HCT116 (cell line): ENCODE data around the gene SPEM3. TPM values are rescaled to one million over a fixed set of nuclear protein-coding genes. Genes with fewer than 3 reads are reported as not detected.

Experiments
- ATAC-seq: fragments of 200-7000 bp; cut with Tn5 transposase; 2 replicates; pipeline ENCODE4 v1.9.1; 2020; ENCODE audit warnings: mild to moderate bottlenecking, moderate library complexity
- BruUV-seq: library from RNA; stranded (reverse); fragments of 400-500 nt; replicated peaks from 2 replicates; lab custom pipeline; 2021; lab: Mats Ljungman, UMichigan
- CTCF ChIA-PET: fragments of 300-600 bp; sonication (Branson Sonifier 250); formaldehyde crosslinking; loops from one replicate; lab custom pipeline; 2021; ENCODE audit warnings: antibody characterized with exemption; lab: Charles Lee
- POLR2A ChIA-PET: fragments of 300-600, 350-600 bp; sonication (Branson Sonifier 250); formaldehyde crosslinking; loops from one replicate; lab custom pipeline; 2021; ENCODE audit warnings: antibody characterized with exemption; lab: Charles Lee
- RAD21 ChIA-PET, 2 experiments: fragments of 300-600 bp; sonication (Branson Sonifier 250); formaldehyde crosslinking; loops; one replicate each; lab custom pipeline; 2023; ENCODE audit warnings: low total read pairs in 2 of 2; ENCODE audit not compliant: uncharacterized antibody in 2 of 2, unreplicated experiment in 2 of 2, low non-redundant PET in 1 of 2; lab: Charles Lee
- DNase-seq: peaks from one replicate; pipeline ENCODE4 v3.0.0-alpha.2; 2010; ENCODE audit warnings: low read depth, low spot score
- H2AFZ ChIP-seq: fragments of 200-600 bp; shearing (Covaris generic), sonication (generic); 2 replicates; pipeline ENCODE4 v1.6.1; 2017; ENCODE audit warnings: low read depth, mixed run types, mixed read lengths, antibody characterized with exemption, low read length; ENCODE audit not compliant: poor library complexity, severe bottlenecking
- H3K27ac ChIP-seq: 2 replicates; pipeline ENCODE4 v1.5.1; 2012; ENCODE audit warnings: low read depth, low read length
- H3K27me3 ChIP-seq: fragments of 200-600 bp; sonication (generic); 2 replicates; pipeline ENCODE4 v1.6.1; 2016; ENCODE audit warnings: mixed run types, low read length, mixed read lengths; ENCODE audit not compliant: insufficient read depth
- H3K36me3 ChIP-seq, 2 experiments: fragments of 200-500 bp in 1 of 2; fragments of 200-600 bp in 1 of 2; sonication (Bioruptor generic) in 1 of 2; sonication (generic) in 1 of 2; 2 replicates each; pipeline versions ENCODE4 v1.5.1 to v1.6.1; 2014 to 2016; ENCODE audit warnings: low read length in 2 of 2, inconsistent platforms in 1 of 2, mixed read lengths in 1 of 2, mixed run types in 1 of 2; ENCODE audit not compliant: insufficient read depth in 2 of 2, control insufficient read depth in 1 of 2
- H3K4me1 ChIP-seq, 2 experiments: fragments of 200-600 bp in 1 of 2; sonication (generic) in 1 of 2; 2 replicates each; pipeline versions ENCODE4 v1.5.1 to v1.6.1; 2012 to 2017; ENCODE audit warnings: low read length in 2 of 2, inconsistent platforms in 1 of 2, mild to moderate bottlenecking in 1 of 2, mixed read lengths in 1 of 2, mixed run types in 1 of 2, moderate library complexity in 1 of 2; ENCODE audit not compliant: insufficient read depth in 2 of 2, control insufficient read depth in 1 of 2
- H3K4me2 ChIP-seq: fragments of 200-600 bp; sonication (generic); 2 replicates; pipeline ENCODE4 v1.6.1; 2017; ENCODE audit warnings: mixed run types, low read length, mixed read lengths
- H3K4me3 ChIP-seq, 2 experiments: fragments of 200-600 bp in 1 of 2; sonication (generic) in 1 of 2; replicated peaks in 1 of 2; 2 replicates each; pipeline ENCODE4 v1.5.1; 2011 to 2016; ENCODE audit warnings: low read length in 2 of 2, control low read depth in 1 of 2, low read depth in 1 of 2, mild to moderate bottlenecking in 1 of 2, mixed read lengths in 1 of 2, mixed run types in 1 of 2
- H3K79me2 ChIP-seq: fragments of 200-600 bp; sonication (generic); 2 replicates; pipeline ENCODE4 v1.6.1; 2017; ENCODE audit warnings: mild to moderate bottlenecking, mixed run types, low read length, moderate library complexity, mixed read lengths; ENCODE audit not compliant: insufficient read depth
- H3K9ac ChIP-seq: fragments of 200-600 bp; sonication (generic); 2 replicates; pipeline ENCODE4 v1.6.1; 2016; ENCODE audit warnings: low read length, mixed read lengths
- H3K9me2 ChIP-seq: fragments of 200-600 bp; sonication (generic), shearing (Covaris generic); 2 replicates; pipeline ENCODE4 v1.6.1; 2017; ENCODE audit warnings: mixed run types, mild to moderate bottlenecking, moderate library complexity; ENCODE audit not compliant: insufficient read depth
- H3K9me3 ChIP-seq, 2 experiments: fragments of 200-500 bp in 1 of 2; fragments of 200-600 bp in 1 of 2; sonication (Bioruptor generic) in 1 of 2; sonication (generic) in 1 of 2; 2 replicates each; pipeline ENCODE4 v1.6.1; 2014 to 2017; ENCODE audit warnings: low read length in 2 of 2, mixed read lengths in 2 of 2, inconsistent platforms in 1 of 2, low read depth in 1 of 2, mild to moderate bottlenecking in 1 of 2, mixed run types in 1 of 2, moderate library complexity in 1 of 2; ENCODE audit not compliant: control insufficient read depth in 1 of 2, insufficient read depth in 1 of 2
- H4K20me1 ChIP-seq: fragments of 200-600 bp; sonication (generic), shearing (Covaris generic); 2 replicates; pipeline ENCODE4 v1.6.1; 2017; ENCODE audit warnings: mixed run types, mild to moderate bottlenecking, moderate library complexity; ENCODE audit not compliant: insufficient read depth
- ATF3 ChIP-seq: IDR thresholded peaks from 2 replicates; pipeline ENCODE4 v1.6.1; 2012
- CBX3 ChIP-seq: IDR thresholded peaks from 2 replicates; pipeline ENCODE4 v1.6.1; 2012; ENCODE audit warnings: low read depth
- CTCF ChIP-seq, 3 experiments: fragments of 200-600 bp in 1 of 3; sonication (generic) in 1 of 3; IDR thresholded peaks in 2 of 3; conservative IDR thresholded peaks in 1 of 3; 2 replicates each; pipeline ENCODE4 v1.5.1; 2012 to 2017; ENCODE audit warnings: low read depth in 2 of 3, low read length in 2 of 3, antibody characterized with exemption in 1 of 3, borderline replicate concordance in 1 of 3, control low read depth in 1 of 3, mild to moderate bottlenecking in 1 of 3, mixed read lengths in 1 of 3, mixed run types in 1 of 3, moderate library complexity in 1 of 3; ENCODE audit not compliant: insufficient read depth in 1 of 3
- EGR1 ChIP-seq: IDR thresholded peaks from 2 replicates; pipeline ENCODE4 v1.6.1; 2012; ENCODE audit warnings: low read depth
- ELF1 ChIP-seq: IDR thresholded peaks from 2 replicates; pipeline ENCODE4 v1.6.1; 2012; ENCODE audit warnings: low read depth, borderline replicate concordance
- EZH2 ChIP-seq: fragments of 200-600 bp; sonication (generic); IDR thresholded peaks from 2 replicates; pipeline ENCODE4 v1.6.1; 2017; ENCODE audit warnings: antibody characterized with exemption, mixed run types
- EZH2phosphoT487 ChIP-seq: fragments of 200-600 bp; IDR thresholded peaks from 2 replicates; pipeline ENCODE4 v1.6.1; 2018; ENCODE audit warnings: antibody characterized with exemption, borderline replicate concordance
- FOSL1 ChIP-seq: IDR thresholded peaks from 2 replicates; pipeline ENCODE4 v1.6.1; 2012; ENCODE audit warnings: low read depth
- JUND ChIP-seq: IDR thresholded peaks from 2 replicates; pipeline ENCODE4 v1.6.1; 2012
- POLR2A ChIP-seq: IDR thresholded peaks from 2 replicates; pipeline ENCODE4 v1.7.0; 2011; ENCODE audit warnings: borderline replicate concordance; ENCODE audit not compliant: insufficient read depth, insufficient read length; ENCODE audit errors: extremely low read depth
- POLR2AphosphoS5 ChIP-seq: IDR thresholded peaks from 2 replicates; pipeline ENCODE4 v1.6.1; 2011; ENCODE audit warnings: mild to moderate bottlenecking, low read depth, low read length, moderate library complexity
- RAD21 ChIP-seq: IDR thresholded peaks from 2 replicates; pipeline ENCODE4 v1.6.1; 2012; ENCODE audit warnings: low read depth, mild to moderate bottlenecking
- REST ChIP-seq: IDR thresholded peaks from 2 replicates; pipeline ENCODE4 v1.6.1; 2012; ENCODE audit warnings: low read depth
- SIN3A ChIP-seq: IDR thresholded peaks from 2 replicates; pipeline ENCODE4 v1.6.1; 2012; ENCODE audit warnings: low read depth
- SP1 ChIP-seq: IDR thresholded peaks from 2 replicates; pipeline ENCODE4 v1.6.1; 2012; ENCODE audit warnings: low read depth
- TCF7L2 ChIP-seq: IDR thresholded peaks from 2 replicates; pipeline ENCODE4 v1.7.0; 2011; ENCODE audit warnings: borderline replicate concordance, inconsistent platforms; ENCODE audit not compliant: insufficient read depth, insufficient read length; ENCODE audit errors: extremely low read depth
- ZBTB33 ChIP-seq: IDR thresholded peaks from 2 replicates; pipeline ENCODE4 v1.6.1; 2011; ENCODE audit warnings: mild to moderate bottlenecking, low read length, moderate library complexity; ENCODE audit not compliant: insufficient replicate concordance; ENCODE audit errors: extremely low read depth
- ZFX ChIP-seq: fragments of 450-650 bp; IDR thresholded peaks from 2 replicates; pipeline ENCODE4 v1.6.1; 2017
- intact Hi-C: fragments of 100-400 bp; cut with micrococcal nuclease; formaldehyde crosslinking; loops from 2 replicates; pipeline ENCODE4 v1.10.0; 2022
- total RNA-seq: library from RNA; stranded (reverse); gene quantifications from one replicate; pipeline ENCODE4 v1.2.1, GENCODE V29; 2021; ENCODE audit not compliant: unreplicated experiment
- TF ChIP-seq, protein P1 (sequence below): IDR thresholded peaks from 2 replicates; pipeline ENCODE4 v1.6.1; 2012

SPEM3 gene
- total RNA-seq, 1 experiment from 2014 or later: not detected

DNA sequence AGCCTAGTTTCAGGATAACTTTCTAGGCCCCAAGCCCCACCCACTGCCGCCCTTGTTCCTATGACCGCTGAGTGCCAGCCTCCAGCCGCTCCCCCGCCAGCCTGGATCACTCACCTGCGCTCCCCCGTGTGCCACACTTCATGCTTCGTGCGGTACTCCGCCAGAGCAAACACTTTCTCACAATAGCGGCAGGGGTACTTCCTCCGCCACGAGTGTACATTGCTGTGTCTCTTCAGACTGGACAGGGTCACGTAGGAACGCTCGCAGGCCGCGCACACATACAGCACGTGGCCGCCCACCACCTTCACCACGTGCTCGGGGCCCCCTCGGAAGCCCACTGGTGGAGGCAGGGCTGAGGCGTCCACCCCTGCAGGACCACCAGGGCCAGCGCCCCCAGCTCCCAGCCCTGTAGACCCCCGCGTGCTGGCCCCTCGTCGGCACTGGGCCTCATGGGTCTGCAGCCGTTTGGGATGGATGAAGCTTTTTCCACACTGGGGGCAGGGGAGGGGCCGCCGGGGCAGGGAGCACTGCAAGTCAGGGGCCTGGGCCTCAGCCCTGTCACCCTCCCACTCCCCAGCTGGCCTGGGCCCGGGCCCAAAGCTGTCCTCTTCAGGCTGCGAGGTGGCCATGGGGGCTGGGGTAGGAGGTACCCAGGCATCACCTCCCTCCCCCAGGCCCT, 37.1 kb downstream of the SPEM3 start:
- peaks cover 0 to 5% of the 10 kb centered on the region in 2 experiments; a peak in 1 of 4 replicates for H3K4me1 ChIP-seq
- no peaks in the 10 kb centered on the region for H3K9me2 ChIP-seq
- CTCF ChIA-PET: no interaction called here
- H3K9me3 ChIP-seq: no peaks in the 10 kb centered on the region
- ATAC-seq (no peak), DNase-seq (no peak)
- H3K27me3 ChIP-seq: no peaks in the 10 kb centered on the region
- TF ChIP-seq JUND (no peak), CTCF (IDR thresholded peaks at IDR 0.05 in 2 of 3, conservative IDR thresholded peaks at IDR 0.05 in 1 of 3; ENCODE audit: borderline replicate concordance in 1 of 3, insufficient read depth in 1 of 3, low read depth in 2 of 3, low read length in 2 of 3) (no peak), SIN3A (no peak), ZBTB33 (no peak), ATF3 (no peak), POLR2A (no peak), CBX3 (no peak), ELF1 (no peak), POLR2AphosphoS5 (no peak), ZFX (no peak), EZH2 (no peak), SP1 (no peak), FOSL1 (no peak), EGR1 (no peak), REST (no peak), RAD21 (no peak), EZH2phosphoT487 (no peak), TCF7L2 (no peak)
- TF ChIP-seq, protein P1, sequence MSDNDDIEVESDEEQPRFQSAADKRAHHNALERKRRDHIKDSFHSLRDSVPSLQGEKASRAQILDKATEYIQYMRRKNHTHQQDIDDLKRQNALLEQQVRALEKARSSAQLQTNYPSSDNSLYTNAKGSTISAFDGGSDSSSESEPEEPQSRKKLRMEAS: no peak
- no peak overlapping the region for H3K4me2 ChIP-seq
- no peak overlapping the region for H3K9ac ChIP-seq
- H3K4me3 ChIP-seq: no peak overlapping the region
- no peak overlapping the region for H3K27ac ChIP-seq
- no peak overlapping the region for H2AFZ ChIP-seq
- POLR2A ChIA-PET: interaction anchor here (1.0 kb wide), 1 partner anchor 62 kb away, joined by 3 read pairs; the partner anchor contains the start of gene TMEM256
- H3K36me3 ChIP-seq: no peaks in the 10 kb centered on the region; a peak in 2 of 4 replicates
- H3K79me2 ChIP-seq: no peaks in the 10 kb centered on the region
- intact Hi-C loops: no loop called here
- no peaks in the 10 kb centered on the region for H4K20me1 ChIP-seq
- BruUV-seq: no TSS peak
- RAD21 ChIA-PET: no interaction called here
